HCT116 (cell line): ENCODE results near the gene TLE4. TPM values are rescaled to one million over a fixed set of nuclear protein-coding genes. Genes with fewer than 3 reads are reported as not detected.

Source experiments
- ATAC-seq: fragments of 200-7000 bp; cut with Tn5 transposase; 2 replicates; pipeline ENCODE4 v1.9.1; 2020; ENCODE audit warnings: mild to moderate bottlenecking, moderate library complexity
- BruUV-seq: library from RNA; stranded (reverse); fragments of 400-500 nt; replicated peaks from 2 replicates; lab custom pipeline; 2021; lab: Mats Ljungman, UMichigan
- CTCF ChIA-PET: fragments of 300-600 bp; sonication (Branson Sonifier 250); formaldehyde crosslinking; loops from one replicate; lab custom pipeline; 2021; ENCODE audit warnings: antibody characterized with exemption; lab: Charles Lee
- POLR2A ChIA-PET: fragments of 300-600, 350-600 bp; sonication (Branson Sonifier 250); formaldehyde crosslinking; loops from one replicate; lab custom pipeline; 2021; ENCODE audit warnings: antibody characterized with exemption; lab: Charles Lee
- RAD21 ChIA-PET, 2 experiments: fragments of 300-600 bp; sonication (Branson Sonifier 250); formaldehyde crosslinking; loops; one replicate each; lab custom pipeline; 2023; ENCODE audit warnings: low total read pairs in 2 of 2; ENCODE audit not compliant: uncharacterized antibody in 2 of 2, unreplicated experiment in 2 of 2, low non-redundant PET in 1 of 2; lab: Charles Lee
- DNase-seq: peaks from one replicate; pipeline ENCODE4 v3.0.0-alpha.2; 2010; ENCODE audit warnings: low read depth, low spot score
- H2AFZ ChIP-seq: fragments of 200-600 bp; shearing (Covaris generic), sonication (generic); 2 replicates; pipeline ENCODE4 v1.6.1; 2017; ENCODE audit warnings: low read depth, mixed run types, mixed read lengths, antibody characterized with exemption, low read length; ENCODE audit not compliant: poor library complexity, severe bottlenecking
- H3K27ac ChIP-seq: 2 replicates; pipeline ENCODE4 v1.5.1; 2012; ENCODE audit warnings: low read depth, low read length
- H3K27me3 ChIP-seq: fragments of 200-600 bp; sonication (generic); 2 replicates; pipeline ENCODE4 v1.6.1; 2016; ENCODE audit warnings: mixed run types, low read length, mixed read lengths; ENCODE audit not compliant: insufficient read depth
- H3K36me3 ChIP-seq, 2 experiments: fragments of 200-500 bp in 1 of 2; fragments of 200-600 bp in 1 of 2; sonication (Bioruptor generic) in 1 of 2; sonication (generic) in 1 of 2; 2 replicates each; pipeline versions ENCODE4 v1.5.1 to v1.6.1; 2014 to 2016; ENCODE audit warnings: low read length in 2 of 2, inconsistent platforms in 1 of 2, mixed read lengths in 1 of 2, mixed run types in 1 of 2; ENCODE audit not compliant: insufficient read depth in 2 of 2, control insufficient read depth in 1 of 2
- H3K4me1 ChIP-seq, 2 experiments: fragments of 200-600 bp in 1 of 2; sonication (generic) in 1 of 2; 2 replicates each; pipeline versions ENCODE4 v1.5.1 to v1.6.1; 2012 to 2017; ENCODE audit warnings: low read length in 2 of 2, inconsistent platforms in 1 of 2, mild to moderate bottlenecking in 1 of 2, mixed read lengths in 1 of 2, mixed run types in 1 of 2, moderate library complexity in 1 of 2; ENCODE audit not compliant: insufficient read depth in 2 of 2, control insufficient read depth in 1 of 2
- H3K4me2 ChIP-seq: fragments of 200-600 bp; sonication (generic); 2 replicates; pipeline ENCODE4 v1.6.1; 2017; ENCODE audit warnings: mixed run types, low read length, mixed read lengths
- H3K4me3 ChIP-seq, 2 experiments: fragments of 200-600 bp in 1 of 2; sonication (generic) in 1 of 2; replicated peaks in 1 of 2; 2 replicates each; pipeline ENCODE4 v1.5.1; 2011 to 2016; ENCODE audit warnings: low read length in 2 of 2, control low read depth in 1 of 2, low read depth in 1 of 2, mild to moderate bottlenecking in 1 of 2, mixed read lengths in 1 of 2, mixed run types in 1 of 2
- H3K79me2 ChIP-seq: fragments of 200-600 bp; sonication (generic); 2 replicates; pipeline ENCODE4 v1.6.1; 2017; ENCODE audit warnings: mild to moderate bottlenecking, mixed run types, low read length, moderate library complexity, mixed read lengths; ENCODE audit not compliant: insufficient read depth
- H3K9ac ChIP-seq: fragments of 200-600 bp; sonication (generic); 2 replicates; pipeline ENCODE4 v1.6.1; 2016; ENCODE audit warnings: low read length, mixed read lengths
- H3K9me2 ChIP-seq: fragments of 200-600 bp; sonication (generic), shearing (Covaris generic); 2 replicates; pipeline ENCODE4 v1.6.1; 2017; ENCODE audit warnings: mixed run types, mild to moderate bottlenecking, moderate library complexity; ENCODE audit not compliant: insufficient read depth
- H3K9me3 ChIP-seq, 2 experiments: fragments of 200-500 bp in 1 of 2; fragments of 200-600 bp in 1 of 2; sonication (Bioruptor generic) in 1 of 2; sonication (generic) in 1 of 2; 2 replicates each; pipeline ENCODE4 v1.6.1; 2014 to 2017; ENCODE audit warnings: low read length in 2 of 2, mixed read lengths in 2 of 2, inconsistent platforms in 1 of 2, low read depth in 1 of 2, mild to moderate bottlenecking in 1 of 2, mixed run types in 1 of 2, moderate library complexity in 1 of 2; ENCODE audit not compliant: control insufficient read depth in 1 of 2, insufficient read depth in 1 of 2
- H4K20me1 ChIP-seq: fragments of 200-600 bp; sonication (generic), shearing (Covaris generic); 2 replicates; pipeline ENCODE4 v1.6.1; 2017; ENCODE audit warnings: mixed run types, mild to moderate bottlenecking, moderate library complexity; ENCODE audit not compliant: insufficient read depth
- ATF3 ChIP-seq: IDR thresholded peaks from 2 replicates; pipeline ENCODE4 v1.6.1; 2012
- CBX3 ChIP-seq: IDR thresholded peaks from 2 replicates; pipeline ENCODE4 v1.6.1; 2012; ENCODE audit warnings: low read depth
- EGR1 ChIP-seq: IDR thresholded peaks from 2 replicates; pipeline ENCODE4 v1.6.1; 2012; ENCODE audit warnings: low read depth
- ELF1 ChIP-seq: IDR thresholded peaks from 2 replicates; pipeline ENCODE4 v1.6.1; 2012; ENCODE audit warnings: low read depth, borderline replicate concordance
- EZH2 ChIP-seq: fragments of 200-600 bp; sonication (generic); IDR thresholded peaks from 2 replicates; pipeline ENCODE4 v1.6.1; 2017; ENCODE audit warnings: antibody characterized with exemption, mixed run types
- EZH2phosphoT487 ChIP-seq: fragments of 200-600 bp; IDR thresholded peaks from 2 replicates; pipeline ENCODE4 v1.6.1; 2018; ENCODE audit warnings: antibody characterized with exemption, borderline replicate concordance
- FOSL1 ChIP-seq: IDR thresholded peaks from 2 replicates; pipeline ENCODE4 v1.6.1; 2012; ENCODE audit warnings: low read depth
- JUND ChIP-seq: IDR thresholded peaks from 2 replicates; pipeline ENCODE4 v1.6.1; 2012
- MAX ChIP-seq: IDR thresholded peaks from 2 replicates; pipeline ENCODE4 v1.6.1; 2012
- POLR2A ChIP-seq: IDR thresholded peaks from 2 replicates; pipeline ENCODE4 v1.7.0; 2011; ENCODE audit warnings: borderline replicate concordance; ENCODE audit not compliant: insufficient read depth, insufficient read length; ENCODE audit errors: extremely low read depth
- POLR2AphosphoS5 ChIP-seq: IDR thresholded peaks from 2 replicates; pipeline ENCODE4 v1.6.1; 2011; ENCODE audit warnings: mild to moderate bottlenecking, low read depth, low read length, moderate library complexity
- RAD21 ChIP-seq: IDR thresholded peaks from 2 replicates; pipeline ENCODE4 v1.6.1; 2012; ENCODE audit warnings: low read depth, mild to moderate bottlenecking
- REST ChIP-seq: IDR thresholded peaks from 2 replicates; pipeline ENCODE4 v1.6.1; 2012; ENCODE audit warnings: low read depth
- SIN3A ChIP-seq: IDR thresholded peaks from 2 replicates; pipeline ENCODE4 v1.6.1; 2012; ENCODE audit warnings: low read depth
- SRF ChIP-seq: IDR thresholded peaks from 2 replicates; pipeline ENCODE4 v1.6.1; 2012; ENCODE audit warnings: low read depth
- TCF7L2 ChIP-seq: IDR thresholded peaks from 2 replicates; pipeline ENCODE4 v1.7.0; 2011; ENCODE audit warnings: borderline replicate concordance, inconsistent platforms; ENCODE audit not compliant: insufficient read depth, insufficient read length; ENCODE audit errors: extremely low read depth
- YY1 ChIP-seq: IDR thresholded peaks from 2 replicates; pipeline ENCODE4 v1.6.1; 2011; ENCODE audit warnings: low read length, low read depth, moderate library complexity, mild to moderate bottlenecking; ENCODE audit not compliant: insufficient replicate concordance; ENCODE audit errors: extremely low read depth
- ZBTB33 ChIP-seq: IDR thresholded peaks from 2 replicates; pipeline ENCODE4 v1.6.1; 2011; ENCODE audit warnings: mild to moderate bottlenecking, low read length, moderate library complexity; ENCODE audit not compliant: insufficient replicate concordance; ENCODE audit errors: extremely low read depth
- ZFX ChIP-seq: fragments of 450-650 bp; IDR thresholded peaks from 2 replicates; pipeline ENCODE4 v1.6.1; 2017
- intact Hi-C: fragments of 100-400 bp; cut with micrococcal nuclease; formaldehyde crosslinking; loops from 2 replicates; pipeline ENCODE4 v1.10.0; 2022
- total RNA-seq: library from RNA; stranded (reverse); gene quantifications from one replicate; pipeline ENCODE4 v1.2.1, GENCODE V29; 2021; ENCODE audit not compliant: unreplicated experiment

TLE4 gene
- total RNA-seq, 1 experiment from 2014 or later = 0.39 TPM

- ATAC-seq = no peak
- POLR2A ChIA-PET = no interaction called here
- no TSS peak for BruUV-seq
Observed at GRCh38 chr9:79700607-79701360, 129.0 kb downstream of the TLE4 start.

More at GRCh38 chr9:79700607-79701360, 129.0 kb downstream of the TLE4 start:
- no peak overlapping the region for H2AFZ ChIP-seq
- H3K79me2 ChIP-seq = no peaks in the 10 kb centered on the region
- H3K4me1 ChIP-seq = no peaks in the 10 kb centered on the region
- RAD21 ChIA-PET = no interaction called here
- H3K4me2 ChIP-seq = no peak overlapping the region
- H3K9me2 ChIP-seq = no peaks in the 10 kb centered on the region
- H3K4me3 ChIP-seq = no peak overlapping the region
- H3K36me3 ChIP-seq = no peaks in the 10 kb centered on the region
- DNase-seq = no peak
- intact Hi-C loops = no loop called here
- H3K27me3 ChIP-seq = no peaks in the 10 kb centered on the region
- peaks cover 0 to 25% of the 10 kb centered on the region in 2 experiments; a peak in 3 of 4 replicates for H3K9me3 ChIP-seq
- CTCF ChIA-PET = no interaction called here
- H4K20me1 ChIP-seq = no peaks in the 10 kb centered on the region
- TF ChIP-seq POLR2A (no peak), SIN3A (no peak), ZFX (no peak), ZBTB33 (no peak), EZH2phosphoT487 (no peak), REST (no peak), RAD21 (no peak), ATF3 (no peak), EZH2 (no peak), TCF7L2 (no peak), YY1 (no peak), CBX3 (no peak), JUND (no peak), SRF (no peak), POLR2AphosphoS5 (no peak), ELF1 (no peak), MAX (no peak), FOSL1 (no peak), EGR1 (no peak)
- TF ChIP-seq, all 23 proteins: peak for 0
- Histone ChIP-seq H3K9ac (no peak overlapping the region), H3K27ac (no peak overlapping the region)
